Measurements from ENCODE around the gene SLC24A3.

DNA sequence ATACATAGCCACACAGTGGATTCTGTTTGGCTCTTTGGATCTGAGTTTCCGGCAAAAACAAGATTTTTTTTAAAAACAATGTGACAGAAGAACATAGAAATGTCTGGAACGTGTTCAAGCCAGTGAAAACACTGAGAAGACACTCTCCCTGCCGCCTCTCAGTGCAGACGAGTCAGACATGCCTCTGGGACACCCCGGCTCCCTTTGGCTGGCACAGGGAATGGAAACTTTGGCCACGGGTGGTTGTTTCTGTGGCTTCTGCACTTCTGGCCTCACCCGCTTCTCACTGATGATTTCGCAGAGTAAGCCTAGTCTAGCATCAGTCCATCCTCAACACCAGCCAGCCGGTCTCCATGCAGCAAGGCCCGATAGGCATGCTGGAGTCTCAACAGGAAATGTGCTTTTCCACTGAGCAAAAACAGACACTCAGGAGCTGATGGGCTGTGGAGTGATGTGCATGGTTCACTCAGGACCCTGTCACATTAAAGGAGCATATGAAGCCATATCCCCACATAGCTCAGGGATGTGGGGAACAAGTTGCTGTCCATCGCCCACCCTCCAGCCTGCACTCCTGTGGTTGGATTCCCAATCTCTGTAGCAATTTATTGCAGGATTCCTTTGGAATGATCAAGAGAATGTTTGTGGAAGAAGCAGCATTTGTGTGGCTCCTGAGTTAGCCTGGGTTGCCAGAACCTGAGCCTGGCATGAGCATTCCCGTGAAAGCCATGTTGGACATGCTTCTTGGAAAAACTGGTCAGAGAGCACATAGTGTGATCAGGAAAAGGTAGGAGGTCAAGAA lies 283.7 kb downstream of the SLC24A3 start:
- TF ChIP-seq, protein P1, sequence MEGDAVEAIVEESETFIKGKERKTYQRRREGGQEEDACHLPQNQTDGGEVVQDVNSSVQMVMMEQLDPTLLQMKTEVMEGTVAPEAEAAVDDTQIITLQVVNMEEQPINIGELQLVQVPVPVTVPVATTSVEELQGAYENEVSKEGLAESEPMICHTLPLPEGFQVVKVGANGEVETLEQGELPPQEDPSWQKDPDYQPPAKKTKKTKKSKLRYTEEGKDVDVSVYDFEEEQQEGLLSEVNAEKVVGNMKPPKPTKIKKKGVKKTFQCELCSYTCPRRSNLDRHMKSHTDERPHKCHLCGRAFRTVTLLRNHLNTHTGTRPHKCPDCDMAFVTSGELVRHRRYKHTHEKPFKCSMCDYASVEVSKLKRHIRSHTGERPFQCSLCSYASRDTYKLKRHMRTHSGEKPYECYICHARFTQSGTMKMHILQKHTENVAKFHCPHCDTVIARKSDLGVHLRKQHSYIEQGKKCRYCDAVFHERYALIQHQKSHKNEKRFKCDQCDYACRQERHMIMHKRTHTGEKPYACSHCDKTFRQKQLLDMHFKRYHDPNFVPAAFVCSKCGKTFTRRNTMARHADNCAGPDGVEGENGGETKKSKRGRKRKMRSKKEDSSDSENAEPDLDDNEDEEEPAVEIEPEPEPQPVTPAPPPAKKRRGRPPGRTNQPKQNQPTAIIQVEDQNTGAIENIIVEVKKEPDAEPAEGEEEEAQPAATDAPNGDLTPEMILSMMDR (conservative IDR thresholded peaks at IDR 0.05; ENCODE audit: low read depth, low read length), result no peak
- TF ChIP-seq EZH2 (IDR thresholded peaks at IDR 0.05; ENCODE audit: borderline replicate concordance, low read depth, low read length, poor library complexity, severe bottlenecking), result no peak
